ENCODE measurements around the gene KRT3.
"Not testable (repeated sequence)": the region's sequence is repeated elsewhere in the genome, so short reads cannot be mapped to it uniquely, and the experiment has no call there.

The KRT3 gene

GRCh38 chr12:52763036-52763659, 32.8 kb downstream of the KRT3 start:
- no peak for DNase-seq (ENCODE audit: low read depth, low spot score)

GRCh38 chr12:52761802-52762201, 34.1 kb downstream of the KRT3 start:
- no peak for DNase-seq (ENCODE audit: low read depth, low spot score)

GRCh38 chr12:52761218-52761617, 34.7 kb downstream of the KRT3 start:
- DNase-seq (ENCODE audit: low read depth, low spot score): not testable (repeated sequence)

- no peak for DNase-seq (ENCODE audit: low read depth, low spot score)
These were observed 35.3 kb downstream of the KRT3 start for GRCh38 chr12:52760623-52761022.

- no peak for DNase-seq (ENCODE audit: low read depth, low spot score)
These were observed 36.2 kb downstream of the KRT3 start for GRCh38 chr12:52759695-52760094.

- no peak for DNase-seq (ENCODE audit: low read depth, low spot score)
These were observed 36.7 kb downstream of the KRT3 start for GRCh38 chr12:52759218-52759617.

GRCh38 chr12:52757449-52758176, 38.3 kb downstream of the KRT3 start:
- no peak for DNase-seq (ENCODE audit: low read depth, low spot score)

GRCh38 chr12:52756281-52756960, 39.5 kb downstream of the KRT3 start:
- DNase-seq (ENCODE audit: low read depth, low spot score): no peak

- DNase-seq (ENCODE audit: low read depth, low spot score): no peak
These were observed 40.4 kb downstream of the KRT3 start for GRCh38 chr12:52755533-52755932.

GRCh38 chr12:52754135-52754534, 41.8 kb downstream of the KRT3 start:
- DNase-seq (ENCODE audit: low read depth, low spot score): no peak

- no peak for DNase-seq (ENCODE audit: low read depth, low spot score)
These were observed 42.6 kb downstream of the KRT3 start for GRCh38 chr12:52753283-52753682.

GRCh38 chr12:52752516-52752915, 43.4 kb downstream of the KRT3 start:
- no peak for DNase-seq (ENCODE audit: low read depth, low spot score)

- DNase-seq (ENCODE audit: low read depth, low spot score): no peak
These were observed 44.1 kb downstream of the KRT3 start for GRCh38 chr12:52751795-52752194.

GRCh38 chr12:52750532-52750931, 45.4 kb downstream of the KRT3 start:
- DNase-seq (ENCODE audit: low read depth, low spot score): not testable (repeated sequence)

GRCh38 chr12:52749827-52750226, 46.1 kb downstream of the KRT3 start:
- no peak for DNase-seq (ENCODE audit: low read depth, low spot score)

- no peak for DNase-seq (ENCODE audit: low read depth, low spot score)
These were observed 47.3 kb downstream of the KRT3 start for GRCh38 chr12:52748578-52748977.

- DNase-seq (ENCODE audit: low read depth, low spot score): no peak
These were observed 50.4 kb downstream of the KRT3 start for GRCh38 chr12:52745554-52745953.

GRCh38 chr12:52744493-52745156, 51.3 kb downstream of the KRT3 start:
- DNase-seq (ENCODE audit: low read depth, low spot score): no peak

GRCh38 chr12:52742822-52743457, 53.0 kb downstream of the KRT3 start:
- DNase-seq (ENCODE audit: low read depth, low spot score): no peak

GRCh38 chr12:52742196-52742580, 53.7 kb downstream of the KRT3 start:
- no peak for DNase-seq (ENCODE audit: low read depth, low spot score)

GRCh38 chr12:52741375-52742195, 54.3 kb downstream of the KRT3 start:
- DNase-seq (ENCODE audit: low read depth, low spot score): peak; percentile 11
